ENCODE measurements around the gene RTN4RL1. TPM values are rescaled to one million over a fixed set of nuclear protein-coding genes. Genes with fewer than 3 reads are reported as not detected.

Gene RTN4RL1
- total RNA-seq, 2 experiments from 2014 or later = not detected

DNA sequence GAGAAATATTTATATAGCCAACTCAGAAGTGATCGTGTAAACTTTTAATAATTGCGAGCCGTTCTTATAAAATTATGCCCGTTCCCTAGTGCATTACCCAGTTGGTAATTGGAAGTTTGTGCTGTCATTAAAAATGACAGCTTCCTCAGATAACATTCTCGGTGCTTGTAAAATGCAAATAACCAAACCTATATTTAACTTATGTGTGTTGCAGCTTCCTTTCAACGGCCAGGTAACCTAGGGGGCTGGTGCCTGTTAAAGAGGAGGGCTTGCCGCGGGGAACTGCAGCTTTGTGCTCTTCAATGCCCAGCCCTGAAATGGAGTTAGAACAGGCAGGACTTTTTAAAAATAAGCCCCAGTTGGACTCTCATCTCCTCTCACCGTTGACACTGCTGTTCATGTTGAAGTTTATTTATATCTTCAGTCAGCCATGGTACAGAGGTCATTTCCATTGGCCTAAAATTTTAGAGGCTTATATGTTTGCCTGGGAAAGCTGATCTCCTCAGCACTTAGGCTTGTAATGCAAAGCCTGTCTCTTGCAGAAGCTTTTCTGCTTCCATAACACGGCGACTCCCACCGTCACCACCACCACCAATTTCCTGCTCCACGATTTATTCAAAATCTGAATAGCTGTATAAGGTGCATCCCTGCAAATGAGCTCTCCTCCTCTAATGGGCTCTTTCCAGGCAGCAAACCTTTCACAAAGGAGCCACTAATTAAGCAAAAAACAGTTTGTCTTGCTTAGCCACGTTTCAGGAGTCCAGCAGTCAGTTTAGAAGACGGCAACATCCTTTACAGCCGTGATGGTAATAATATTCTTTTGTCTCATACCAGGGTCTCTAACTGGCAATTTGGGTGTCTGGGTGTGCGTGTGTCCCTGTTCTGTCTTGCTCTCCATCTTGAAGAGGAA, 120.6 kb downstream of the RTN4RL1 start:
- peaks cover 60% of the 10 kb centered on the region for H3K4me1 ChIP-seq (ENCODE audit: insufficient read depth, low read length, poor library complexity, severe bottlenecking)
- H3K79me2 ChIP-seq (ENCODE audit: insufficient read depth, low read depth, low read length) = no peaks in the 10 kb centered on the region
- peak overlapping the region; percentile 81 for H3K4me2 ChIP-seq (ENCODE audit: low read length)
- TSS peak; percentile 90 for BruUV-seq (replicated peaks)
- peaks cover 3% of the 10 kb centered on the region for H3K36me3 ChIP-seq (ENCODE audit: insufficient read depth, low read length)
- no peaks in the 10 kb centered on the region for H3K9me3 ChIP-seq (ENCODE audit: low read length)
- DNase-seq (ENCODE audit: low spot score) = peak; percentile 88
- ChIA-PET POLR2A (interaction anchor here (0.6 to 2.4 kb wide), 11 partner anchors 12 to 1710 kb away, joined by 3 to 10 read pairs (median 3); partner anchors contain the start of genes RPA1 and SMYD4), CTCF (ENCODE audit: unreplicated experiment) (interaction anchor here (0.9 to 1.3 kb wide), 4 partner anchors 21 to 150 kb away, joined by 3 to 4 read pairs (median 3); partner anchors contain the start of genes HIC1 and OVCA2)
- intact Hi-C loops (cut with micrococcal nuclease; ENCODE audit: unreplicated experiment) = loop anchor here (1.0 to 2.0 kb wide), 2 partner anchors 126 to 188 kb away; partner anchors contain the start of gene DPH1
- no peaks in the 10 kb centered on the region for H3K9me2 ChIP-seq (ENCODE audit: insufficient read depth, low read length)
- peak overlapping the region; percentile 94 for H3K27ac ChIP-seq (ENCODE audit: low read depth, low read length, poor library complexity, severe bottlenecking)
- H2AFZ ChIP-seq (ENCODE audit: low read length) = peak overlapping the region; percentile 70; the same call in 1 of the 2 replicates
- H3K4me3 ChIP-seq (ENCODE audit: low read depth, low read length, poor library complexity, severe bottlenecking) = peak overlapping the region; percentile 57
- TF ChIP-seq, protein P1, sequence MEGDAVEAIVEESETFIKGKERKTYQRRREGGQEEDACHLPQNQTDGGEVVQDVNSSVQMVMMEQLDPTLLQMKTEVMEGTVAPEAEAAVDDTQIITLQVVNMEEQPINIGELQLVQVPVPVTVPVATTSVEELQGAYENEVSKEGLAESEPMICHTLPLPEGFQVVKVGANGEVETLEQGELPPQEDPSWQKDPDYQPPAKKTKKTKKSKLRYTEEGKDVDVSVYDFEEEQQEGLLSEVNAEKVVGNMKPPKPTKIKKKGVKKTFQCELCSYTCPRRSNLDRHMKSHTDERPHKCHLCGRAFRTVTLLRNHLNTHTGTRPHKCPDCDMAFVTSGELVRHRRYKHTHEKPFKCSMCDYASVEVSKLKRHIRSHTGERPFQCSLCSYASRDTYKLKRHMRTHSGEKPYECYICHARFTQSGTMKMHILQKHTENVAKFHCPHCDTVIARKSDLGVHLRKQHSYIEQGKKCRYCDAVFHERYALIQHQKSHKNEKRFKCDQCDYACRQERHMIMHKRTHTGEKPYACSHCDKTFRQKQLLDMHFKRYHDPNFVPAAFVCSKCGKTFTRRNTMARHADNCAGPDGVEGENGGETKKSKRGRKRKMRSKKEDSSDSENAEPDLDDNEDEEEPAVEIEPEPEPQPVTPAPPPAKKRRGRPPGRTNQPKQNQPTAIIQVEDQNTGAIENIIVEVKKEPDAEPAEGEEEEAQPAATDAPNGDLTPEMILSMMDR (conservative IDR thresholded peaks at IDR 0.05; ENCODE audit: low read length) = no peak
- TF ChIP-seq EZH2phosphoT487 (IDR thresholded peaks at IDR 0.05; ENCODE audit: borderline replicate concordance, low read depth, low read length) = no peak
- no peaks in the 10 kb centered on the region for H4K20me1 ChIP-seq (ENCODE audit: insufficient read depth, low read length)

DNA sequence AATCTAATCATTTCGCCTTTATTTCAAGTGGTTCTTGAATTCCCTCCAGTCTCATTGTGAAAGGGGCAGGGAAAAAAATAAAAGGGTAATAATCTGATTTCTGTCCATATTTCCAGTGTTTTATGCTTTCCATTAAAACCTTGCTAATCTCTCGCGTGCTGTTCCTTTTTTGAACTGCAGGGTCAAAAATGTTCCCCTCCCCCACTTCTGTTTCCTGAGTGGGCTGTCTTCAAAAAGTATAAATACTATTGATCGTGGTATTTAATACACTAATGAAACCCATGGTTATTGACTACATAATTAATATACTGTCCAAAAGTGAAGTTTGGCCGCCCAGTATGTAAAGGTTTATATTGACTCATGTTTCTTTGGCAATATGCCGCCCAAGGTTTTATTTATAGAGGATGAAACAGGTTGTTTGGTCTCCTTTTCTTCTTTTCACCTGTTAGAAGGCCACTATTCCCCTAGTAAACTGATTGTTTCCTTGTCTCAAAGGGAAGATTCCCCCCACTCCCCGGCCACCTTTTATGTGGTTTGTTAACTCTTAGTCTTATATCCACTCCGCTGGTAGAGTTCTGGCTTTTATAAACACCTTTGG, 125.6 kb downstream of the RTN4RL1 start:
- no peaks in the 10 kb centered on the region for H3K9me3 ChIP-seq (ENCODE audit: low read length)
- no peak overlapping the region for H2AFZ ChIP-seq (ENCODE audit: low read length)
- no TSS peak for BruUV-seq (replicated peaks)
- H3K36me3 ChIP-seq (ENCODE audit: insufficient read depth, low read length) = peaks cover 51% of the 10 kb centered on the region
- peaks cover 18% of the 10 kb centered on the region for H3K4me1 ChIP-seq (ENCODE audit: insufficient read depth, low read length, poor library complexity, severe bottlenecking)
- CTCF ChIA-PET (ENCODE audit: unreplicated experiment) = no interaction called here
- H3K79me2 ChIP-seq (ENCODE audit: insufficient read depth, low read depth, low read length) = no peaks in the 10 kb centered on the region
- no peak overlapping the region for H3K27ac ChIP-seq (ENCODE audit: low read depth, low read length, poor library complexity, severe bottlenecking)
- no peak overlapping the region for H3K4me3 ChIP-seq (ENCODE audit: low read depth, low read length, poor library complexity, severe bottlenecking)
- POLR2A ChIA-PET = no interaction called here
- TF ChIP-seq, protein P1 (conservative IDR thresholded peaks at IDR 0.05; ENCODE audit: low read length) = peak; percentile 52; the same call in 1 of the 2 replicates
- no peak for TF ChIP-seq EZH2phosphoT487 (IDR thresholded peaks at IDR 0.05; ENCODE audit: borderline replicate concordance, low read depth, low read length)
- no peaks in the 10 kb centered on the region for H4K20me1 ChIP-seq (ENCODE audit: insufficient read depth, low read length)
- intact Hi-C loops (cut with micrococcal nuclease; ENCODE audit: unreplicated experiment) = no loop called here
- no peak overlapping the region for H3K4me2 ChIP-seq (ENCODE audit: low read length)
- H3K9me2 ChIP-seq (ENCODE audit: insufficient read depth, low read length) = no peaks in the 10 kb centered on the region
- DNase-seq (ENCODE audit: low spot score) = no peak
